Ovary (tissue), 9 donors: ENCODE data around the gene IL5RA. TPM values are rescaled to one million over a fixed set of nuclear protein-coding genes. Genes with fewer than 3 reads are reported as not detected.

Experiments
- DNase-seq, 5 donors: peaks; one replicate each; pipeline ENCODE4 v3.0.0-alpha.2; 2019 to 2020
- H3K27ac ChIP-seq, 2 donors: fragments of 200-600 bp; one replicate each; pipeline versions ENCODE4 v1.5.1 to v1.8.0; 2019 to 2022
- H3K27me3 ChIP-seq: fragments of 200-600 bp; one replicate; pipeline ENCODE4 v1.8.0; 2022
- H3K36me3 ChIP-seq: fragments of 200-600 bp; sonication (generic); one replicate; pipeline ENCODE4 v1.5.1; 2019
- H3K4me1 ChIP-seq: one replicate; pipeline ENCODE4 v1.8.1; 2013; ENCODE audit warnings: mild to moderate bottlenecking, moderate library complexity; ENCODE audit not compliant: insufficient read depth
- H3K4me3 ChIP-seq: fragments of 200-600 bp; sonication (generic); one replicate; pipeline ENCODE4 v1.5.1; 2017
- H3K9me3 ChIP-seq, 2 donors: fragments of 200-600 bp in 1 of 2; sonication (generic) in 1 of 2; one replicate each; pipeline versions ENCODE4 v1.5.1 to v1.8.1; 2013 to 2019; ENCODE audit warnings: mild to moderate bottlenecking in 1 of 2, moderate library complexity in 1 of 2
- CTCF ChIP-seq, 3 donors: fragments of 450-650 bp in 2 of 3; fragments of 200-600 bp in 1 of 3; IDR thresholded peaks; one replicate each; pipeline versions ENCODE4 v1.5.1 to v1.8.0; 2016 to 2022; ENCODE audit warnings: antibody characterized with exemption in 3 of 3, mild to moderate bottlenecking in 1 of 3
- EP300 ChIP-seq: sonication (generic); formaldehyde crosslinking; IDR thresholded peaks from one replicate; pipeline ENCODE4 v1.6.1; 2017; ENCODE audit warnings: antibody characterized with exemption
- POLR2A ChIP-seq: fragments of 450-650 bp; IDR thresholded peaks from one replicate; pipeline ENCODE4 v1.6.1; 2017; ENCODE audit warnings: antibody characterized with exemption, mild to moderate bottlenecking, moderate library complexity
- WGBS, 3 donors: extraction: QIAGEN DNeasy Blood & Tissue Kit in 1 of 3; methylation state at CpG; one replicate each; pipeline versions ENCODE4 v1.1.5 to v1.1.7; 2013 to 2017; 5-methylcytosine and 5-hydroxymethylcytosine counted together
- intact Hi-C, 4 donors: fragments of 100-400 bp; cut with DNase I; formaldehyde crosslinking; loops; one replicate each; pipeline versions ENCODE4 v1.11.0 to v1.15.1; 2022 to 2023
- polyA plus RNA-seq, 2 donors: library from polyadenylated mRNA; stranded (reverse); fragments of 200-250 nt in 1 of 2; fragments of 350-450 nt in 1 of 2; fragmentation: Illumina TruSeq in 1 of 2; extraction: RNeasy Lipid Tissue Mini Kit (QIAGEN cat#74804) in 1 of 2; gene quantifications; one replicate each; pipeline ENCODE4 v1.2.3, GENCODE V29; 2013 to 2014
- total RNA-seq, 7 donors: library from RNA; depleted of rRNA in 2 of 7; stranded (reverse); fragments of >200 nt in 2 of 7; fragmentation: NEBNext Ultra II Directional in 3 of 7; extraction: Animal tissue kit (Norgen Biotek cat#: 25700) in 3 of 7; gene quantifications; one replicate each; pipeline versions ENCODE4 v1.1.0 to v1.2.4, GENCODE V29; 2016 to 2023
- donor health status: DM: no; HTN: no; CAD: no; lungs with moderate emphysema.
- donor health status: DM: no; HTN: no; CAD: no.
- donor health status: Bipolar disorder and iron deficiency.
- donor health status: DM: yes; HTN: yes; CAD: no.
- donor health status: DM: no; HTN: no; CAD: no.
- donor health status: DM: yes; HTN: yes; CAD: no.

The IL5RA gene
- total and polyA plus RNA-seq, 9 donors: 0.07 to 7.9 (median 0.99) TPM; not detected in 2

- no peak for DNase-seq
- H3K36me3 ChIP-seq: no peaks in the 10 kb centered on the region
- H3K27me3 ChIP-seq: no peaks in the 10 kb centered on the region
- intact Hi-C loops: no loop called here
- H3K27ac ChIP-seq: no peak overlapping the region
- no peaks in the 10 kb centered on the region for H3K4me1 ChIP-seq
- TF ChIP-seq CTCF (IDR thresholded peaks at IDR 0.05) (no peak), EP300 (no peak), POLR2A (no peak)
- 78 to 85% (median 83%) methylated on average over 6 of the region's 6 CpGs for WGBS, 3 donors
- no peak overlapping the region for H3K4me3 ChIP-seq
- no peaks in the 10 kb centered on the region for H3K9me3 ChIP-seq
Observed at GRCh38 chr3:3101660-3102458, 8.3 kb downstream of the IL5RA start.

- H3K36me3 ChIP-seq: no peaks in the 10 kb centered on the region
- no peaks in the 10 kb centered on the region for H3K4me1 ChIP-seq
- TF ChIP-seq POLR2A: no peak
- no peak for TF ChIP-seq CTCF (IDR thresholded peaks at IDR 0.05)
- no peak for TF ChIP-seq EP300
- no peak overlapping the region for H3K27ac ChIP-seq
- DNase-seq: no peak
- no peaks in the 10 kb centered on the region for H3K9me3 ChIP-seq
- no peak overlapping the region for H3K4me3 ChIP-seq
- WGBS, 3 donors: 76 to 80% (median 76%) methylated on average over 4 of the region's 4 CpGs
- intact Hi-C loops: no loop called here
- no peaks in the 10 kb centered on the region for H3K27me3 ChIP-seq
Observed at GRCh38 chr3:3097958-3098357, 12.2 kb downstream of the IL5RA start.

- intact Hi-C loops: no loop called here
- no peak for TF ChIP-seq CTCF (IDR thresholded peaks at IDR 0.05)
- TF ChIP-seq POLR2A: no peak
- TF ChIP-seq EP300: no peak
- 72 to 78% (median 77%) methylated on average over 4 of the region's 4 CpGs for WGBS, 3 donors
Observed at GRCh38 chr3:3089017-3089416, 21.2 kb downstream of the IL5RA start.

GRCh38 chr3:3087716-3088465 is 22.3 kb downstream of the IL5RA start:
- DNase-seq: no peak
- Histone ChIP-seq H3K27ac (no peak overlapping the region), H3K4me1 (no peaks in the 10 kb centered on the region), H3K4me3 (no peak overlapping the region), H3K9me3 (no peaks in the 10 kb centered on the region), H3K27me3 (no peaks in the 10 kb centered on the region), H3K36me3 (no peaks in the 10 kb centered on the region)
- TF ChIP-seq POLR2A: no peak
- TF ChIP-seq CTCF (IDR thresholded peaks at IDR 0.05): no peak
- no peak for TF ChIP-seq EP300
- intact Hi-C loops: no loop called here
- 49 to 58% (median 51%) methylated on average over 7 of the region's 7 CpGs for WGBS, 3 donors

More at GRCh38 chr3:3089017-3089416, 21.2 kb downstream of the IL5RA start:
- Histone ChIP-seq H3K4me3 (no peak overlapping the region), H3K36me3 (no peaks in the 10 kb centered on the region), H3K27me3 (no peaks in the 10 kb centered on the region), H3K9me3 (no peaks in the 10 kb centered on the region), H3K4me1 (no peaks in the 10 kb centered on the region), H3K27ac (no peak overlapping the region)
- no peak for DNase-seq
